NB4 (cell line): Measurements from ENCODE around the gene IL18RAP.

Experiments
- DNase-seq: peaks from one replicate; pipeline ENCODE4 v3.0.0; 2010; ENCODE audit warnings: low read depth
- H3K4me3 ChIP-seq: one replicate; pipeline ENCODE4 v1.5.1; 2011; ENCODE audit warnings: mild to moderate bottlenecking, low read depth, low read length, moderate library complexity
- MAX ChIP-seq: IDR thresholded peaks from 2 replicates; pipeline ENCODE4 v1.6.1; 2011; ENCODE audit warnings: low read depth, low read length
- MYC ChIP-seq: IDR thresholded peaks from 2 replicates; pipeline ENCODE4 v1.6.1; 2011; ENCODE audit warnings: low read depth, low read length
- POLR2A ChIP-seq: IDR thresholded peaks from 2 replicates; pipeline ENCODE4 v1.6.1; 2011; ENCODE audit warnings: mild to moderate bottlenecking; ENCODE audit not compliant: insufficient read length; ENCODE audit errors: extremely low read depth
- TF ChIP-seq, protein P1 (sequence below): IDR thresholded peaks from one replicate; pipeline ENCODE4 v1.5.1; 2012; ENCODE audit warnings: low read depth, low read length

Gene IL18RAP

GRCh38 chr2:102473631-102474030, 50.7 kb downstream of the IL18RAP start:
- no peak for DNase-seq
- H3K4me3 ChIP-seq: no peak overlapping the region

GRCh38 chr2:102474785-102475184, 51.8 kb downstream of the IL18RAP start:
- TF ChIP-seq, protein P1, sequence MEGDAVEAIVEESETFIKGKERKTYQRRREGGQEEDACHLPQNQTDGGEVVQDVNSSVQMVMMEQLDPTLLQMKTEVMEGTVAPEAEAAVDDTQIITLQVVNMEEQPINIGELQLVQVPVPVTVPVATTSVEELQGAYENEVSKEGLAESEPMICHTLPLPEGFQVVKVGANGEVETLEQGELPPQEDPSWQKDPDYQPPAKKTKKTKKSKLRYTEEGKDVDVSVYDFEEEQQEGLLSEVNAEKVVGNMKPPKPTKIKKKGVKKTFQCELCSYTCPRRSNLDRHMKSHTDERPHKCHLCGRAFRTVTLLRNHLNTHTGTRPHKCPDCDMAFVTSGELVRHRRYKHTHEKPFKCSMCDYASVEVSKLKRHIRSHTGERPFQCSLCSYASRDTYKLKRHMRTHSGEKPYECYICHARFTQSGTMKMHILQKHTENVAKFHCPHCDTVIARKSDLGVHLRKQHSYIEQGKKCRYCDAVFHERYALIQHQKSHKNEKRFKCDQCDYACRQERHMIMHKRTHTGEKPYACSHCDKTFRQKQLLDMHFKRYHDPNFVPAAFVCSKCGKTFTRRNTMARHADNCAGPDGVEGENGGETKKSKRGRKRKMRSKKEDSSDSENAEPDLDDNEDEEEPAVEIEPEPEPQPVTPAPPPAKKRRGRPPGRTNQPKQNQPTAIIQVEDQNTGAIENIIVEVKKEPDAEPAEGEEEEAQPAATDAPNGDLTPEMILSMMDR: no peak
- TF ChIP-seq MAX (no peak), POLR2A (no peak), MYC (no peak)
- H3K4me3 ChIP-seq: no peak overlapping the region
- DNase-seq: no peak

More at GRCh38 chr2:102473631-102474030, 50.7 kb downstream of the IL18RAP start:
- TF ChIP-seq MAX (no peak), POLR2A (no peak), MYC (no peak)
- TF ChIP-seq, protein P1: no peak

- H3K4me3 ChIP-seq: no peak overlapping the region
- no peak for DNase-seq
- TF ChIP-seq POLR2A (no peak), MAX (no peak), MYC (no peak)
- TF ChIP-seq, protein P1: no peak
Observed at GRCh38 chr2:102478686-102479470, 55.9 kb downstream of the IL18RAP start.

DNA sequence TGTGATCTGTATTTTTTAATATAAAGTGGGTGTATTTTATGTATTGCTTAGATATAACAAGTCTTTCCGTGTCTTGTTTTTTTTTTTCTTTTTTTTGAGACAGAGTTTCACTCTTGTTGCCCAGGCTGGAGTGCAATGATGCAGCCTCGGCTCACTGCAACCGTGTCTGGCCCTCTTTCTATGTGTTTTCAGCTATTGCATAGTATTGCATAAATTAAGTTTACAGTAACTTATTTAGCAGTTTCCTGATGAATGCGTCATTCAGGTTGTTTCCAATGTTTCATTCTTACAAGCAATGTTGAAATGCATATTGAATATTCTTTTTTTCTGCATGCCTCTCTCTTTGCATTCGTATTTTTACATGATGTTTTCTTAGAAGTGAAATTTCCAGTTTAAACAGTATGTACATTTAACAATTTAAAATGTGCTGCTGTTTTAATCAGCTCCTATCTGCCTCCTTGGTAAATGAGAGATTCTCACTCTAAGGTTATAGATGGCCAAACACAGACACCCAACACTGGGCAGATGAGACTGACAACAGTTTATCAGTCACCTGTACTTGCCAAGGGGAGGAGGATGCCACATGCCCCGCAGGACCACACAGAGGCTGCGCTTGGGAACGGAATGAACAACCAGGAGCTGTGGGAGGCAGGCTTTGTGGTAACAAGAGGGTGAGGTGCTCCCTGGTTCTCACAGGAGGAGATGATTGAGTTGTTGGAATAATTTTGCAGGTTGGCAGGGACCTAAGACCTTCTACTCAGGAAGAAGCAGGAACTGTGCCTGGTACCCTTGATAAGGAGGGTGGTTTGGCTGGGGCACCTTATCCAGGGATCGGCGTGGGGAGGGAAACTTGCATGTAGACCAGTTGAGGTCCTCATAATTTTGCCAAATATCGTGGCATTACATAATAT, 57.6 kb downstream of the IL18RAP start:
- no peak overlapping the region for H3K4me3 ChIP-seq
- no peak for TF ChIP-seq MAX
- TF ChIP-seq, protein P1: no peak
- TF ChIP-seq MYC: no peak
- TF ChIP-seq POLR2A: no peak
- no peak for DNase-seq

DNA sequence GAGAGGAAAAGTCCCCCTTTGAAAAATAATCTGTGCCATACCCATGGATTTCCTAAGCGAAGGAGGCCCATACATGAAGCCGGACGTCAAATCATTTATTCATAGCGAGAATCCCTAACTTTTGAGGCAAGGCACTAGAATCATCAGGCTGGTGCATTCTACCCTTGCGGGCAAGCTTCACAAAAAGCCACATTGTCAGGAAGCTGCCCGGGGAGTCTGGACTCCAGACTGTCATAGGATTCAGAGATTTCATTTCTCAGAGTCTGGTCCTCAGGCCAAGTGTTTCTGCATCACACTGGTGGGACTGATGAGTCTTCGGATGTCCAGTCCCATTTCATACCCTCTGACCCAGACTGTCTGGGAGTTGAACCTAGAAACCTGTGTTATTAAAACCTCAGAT, 59.0 kb downstream of the IL18RAP start:
- H3K4me3 ChIP-seq: no peak overlapping the region
- TF ChIP-seq POLR2A (no peak), MAX (no peak), MYC (no peak)
- DNase-seq: no peak

GRCh38 chr2:102483086-102483485, 60.1 kb downstream of the IL18RAP start:
- DNase-seq: no peak
- TF ChIP-seq, protein P1: no peak
- TF ChIP-seq MAX (no peak), MYC (no peak), POLR2A (no peak)
- H3K4me3 ChIP-seq: no peak overlapping the region
